Karpas-422 (cell line): ENCODE data around the gene NGFR. TPM values are rescaled to one million over a fixed set of nuclear protein-coding genes. Genes with fewer than 3 reads are reported as not detected.

Source experiments
- DNase-seq: peaks from one replicate; pipeline ENCODE4 v3.0.0-alpha.2; 2015
- H2AFZ ChIP-seq: fragments of 200-600 bp; sonication (generic); 2 replicates; pipeline ENCODE4 v1.6.1; 2014; ENCODE audit warnings: antibody characterized with exemption, low read length, mixed read lengths
- H3K27ac ChIP-seq: fragments of 200-600 bp; sonication (generic); 2 replicates; pipeline ENCODE4 v1.5.1; 2014; ENCODE audit warnings: mild to moderate bottlenecking, low read length, moderate library complexity
- H3K27me3 ChIP-seq: fragments of 200-600 bp; sonication (generic); 2 replicates; pipeline ENCODE4 v1.6.1; 2014; ENCODE audit warnings: low read length, mixed read lengths
- H3K36me3 ChIP-seq: fragments of 200-600 bp; sonication (generic); 2 replicates; pipeline ENCODE4 v1.6.1; 2014; ENCODE audit warnings: low read length, mixed read lengths; ENCODE audit not compliant: insufficient read depth
- H3K4me1 ChIP-seq: fragments of 200-600 bp; sonication (generic); 2 replicates; pipeline ENCODE4 v1.6.1; 2014; ENCODE audit warnings: mild to moderate bottlenecking, low read length, mixed read lengths
- H3K4me2 ChIP-seq: fragments of 200-600 bp; sonication (generic); 2 replicates; pipeline ENCODE4 v1.6.1; 2014; ENCODE audit warnings: low read length, low read depth, mild to moderate bottlenecking; ENCODE audit not compliant: poor library complexity, severe bottlenecking
- H3K4me3 ChIP-seq: fragments of 200-600 bp; sonication (generic); 2 replicates; pipeline ENCODE4 v1.5.1; 2014; ENCODE audit warnings: mild to moderate bottlenecking, antibody characterized with exemption, low read length, mixed read lengths
- H3K79me2 ChIP-seq: fragments of 200-600 bp; sonication (generic); 2 replicates; pipeline ENCODE4 v1.6.1; 2014; ENCODE audit warnings: mild to moderate bottlenecking, low read length, mixed read lengths
- H3K9ac ChIP-seq: fragments of 200-600 bp; sonication (generic); 2 replicates; pipeline ENCODE4 v1.6.0; 2014; ENCODE audit warnings: low read length
- H3K9me2 ChIP-seq: fragments of 200-600 bp; sonication (generic), shearing (Covaris generic); replicated peaks from 2 replicates; pipeline ENCODE4 v1.6.0; 2014; ENCODE audit warnings: mild to moderate bottlenecking, low read length, moderate library complexity; ENCODE audit not compliant: insufficient read depth
- H3K9me3 ChIP-seq: fragments of 300-700, 200-600 bp; sonication (generic); 2 replicates; pipeline ENCODE4 v1.6.1; 2014; ENCODE audit warnings: low read length, mixed read lengths
- H4K20me1 ChIP-seq: fragments of 200-600 bp; sonication (generic); 2 replicates; pipeline ENCODE4 v1.6.1; 2014; ENCODE audit warnings: mild to moderate bottlenecking, antibody characterized with exemption, low read length, low read depth; ENCODE audit not compliant: insufficient read depth
- total RNA-seq: library from RNA; depleted of rRNA; stranded (reverse); fragments of >200 nt; shearing (Covaris generic); gene quantifications from 2 replicates; pipeline ENCODE4 v1.2.3, GENCODE V29; 2014; ENCODE audit warnings: low replicate concordance

Gene NGFR
- total RNA-seq, 1 experiment from 2014 or later: 0.07 TPM

DNA sequence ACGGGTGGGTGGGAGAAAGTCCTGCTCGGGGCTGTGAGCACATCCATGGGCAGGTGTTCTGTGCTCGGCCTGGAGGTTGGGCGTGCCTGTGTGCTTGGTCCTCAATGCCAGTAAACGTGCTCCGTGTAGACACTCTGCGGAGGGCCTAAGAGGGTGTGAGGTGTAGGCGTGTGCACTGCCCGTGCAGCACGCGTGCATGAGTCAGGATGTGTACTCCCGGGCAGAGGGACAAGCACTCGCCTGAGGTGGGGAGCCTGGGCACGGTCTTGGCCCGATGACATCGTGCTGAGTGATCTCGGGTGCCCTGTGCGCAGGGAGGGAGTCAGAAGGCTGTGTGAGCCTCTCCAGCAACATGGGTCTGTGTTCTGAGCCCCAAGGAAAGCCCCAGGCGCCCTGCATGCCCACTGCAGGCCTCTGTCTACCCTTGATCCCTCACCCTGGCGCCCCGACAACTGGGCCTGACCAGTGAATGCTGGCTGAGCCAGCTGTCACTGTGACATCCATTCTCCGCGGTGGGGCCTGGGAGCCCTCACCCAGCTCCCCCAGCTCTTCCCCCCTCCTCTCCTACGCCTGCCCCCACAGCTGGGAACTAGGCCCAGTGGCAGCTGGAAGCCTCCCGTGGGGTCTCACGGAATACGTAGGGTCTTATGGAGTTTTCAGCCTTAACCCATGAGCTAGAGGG is 57.1 kb downstream of the NGFR start:
- Histone ChIP-seq H3K4me1 (peaks cover 4% of the 10 kb centered on the region), H2AFZ (no peak overlapping the region), H3K79me2 (no peaks in the 10 kb centered on the region), H3K9me2 (no peaks in the 10 kb centered on the region), H3K9me3 (no peaks in the 10 kb centered on the region), H3K27me3 (no peaks in the 10 kb centered on the region), H3K4me3 (no peak overlapping the region), H3K9ac (no peak overlapping the region), H3K4me2 (no peak overlapping the region), H3K27ac (no peak overlapping the region), H3K36me3 (no peaks in the 10 kb centered on the region), H4K20me1 (no peaks in the 10 kb centered on the region)
- no peak for DNase-seq

DNA sequence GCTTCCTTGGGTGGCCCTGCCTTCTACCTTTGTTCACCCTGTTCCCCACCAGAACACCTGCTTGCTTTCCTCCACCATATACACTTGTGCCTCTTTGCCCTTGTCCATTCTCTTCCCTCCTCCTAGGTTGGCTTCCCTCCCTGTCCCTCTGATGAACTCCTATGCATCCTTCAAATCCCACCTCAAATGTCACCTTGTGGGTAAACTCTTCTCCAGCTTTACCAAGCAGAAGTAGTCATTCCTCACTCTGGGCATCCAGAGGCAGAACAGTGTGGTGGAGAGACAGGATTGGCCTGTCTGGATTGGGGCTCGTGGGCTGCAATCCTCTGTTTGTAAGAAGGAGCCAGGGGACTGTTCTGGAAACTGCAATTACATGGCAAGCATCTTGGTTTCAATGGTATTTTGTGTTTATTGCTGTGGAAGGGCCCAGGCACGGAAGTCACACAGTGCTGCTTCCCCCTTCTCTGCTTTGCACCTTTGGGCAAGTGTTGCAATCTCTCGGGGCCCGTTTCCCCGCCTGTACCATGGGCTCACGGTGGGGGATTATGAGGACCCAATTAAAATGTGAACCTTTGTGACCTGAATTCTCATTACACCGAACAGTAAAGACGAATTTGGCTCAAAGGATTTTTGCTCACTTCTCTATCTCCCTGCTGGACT is 58.7 kb downstream of the NGFR start:
- DNase-seq: no peak
- no peaks in the 10 kb centered on the region for H3K9me3 ChIP-seq

DNA sequence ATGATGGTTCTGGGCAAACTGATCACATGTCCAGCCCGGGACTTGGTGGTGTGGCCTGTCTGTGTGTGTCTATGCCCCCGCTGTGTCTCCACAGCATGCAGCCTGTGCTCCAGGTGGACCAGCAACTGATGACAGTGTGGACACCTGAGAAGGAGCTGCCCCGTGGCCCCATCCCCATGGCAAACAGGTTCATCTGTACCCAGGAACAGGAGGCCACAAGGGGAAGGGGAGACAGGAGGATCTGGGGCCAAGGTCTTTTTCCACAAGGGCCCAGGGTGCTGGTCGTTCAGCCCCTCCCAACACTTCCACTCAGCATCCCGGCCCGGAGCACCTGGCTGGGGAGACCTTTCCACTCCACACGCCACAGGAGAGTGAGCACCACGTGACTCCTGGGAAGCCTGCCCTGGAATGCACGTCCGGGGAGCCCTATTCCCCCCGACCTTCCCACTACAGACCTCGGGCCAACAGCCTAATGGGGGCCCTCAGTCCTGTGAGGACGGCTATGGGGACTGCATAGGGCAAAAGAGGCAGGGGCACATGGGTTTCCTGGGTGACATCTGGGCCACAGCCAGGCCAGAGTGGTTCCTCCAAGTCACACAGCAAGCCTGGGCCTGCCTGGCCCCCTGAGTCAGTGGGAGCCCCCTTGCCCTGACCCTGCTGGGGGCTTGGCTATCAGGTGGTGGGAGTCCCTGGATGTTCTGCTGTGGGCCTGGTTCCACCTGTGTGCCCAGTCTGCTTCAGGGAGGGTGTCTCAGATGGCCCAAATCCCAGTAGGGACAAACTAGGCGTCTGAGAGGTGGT is 59.8 kb downstream of the NGFR start:
- H3K36me3 ChIP-seq: no peaks in the 10 kb centered on the region
- H4K20me1 ChIP-seq: no peaks in the 10 kb centered on the region
- no peak for DNase-seq
- H3K9ac ChIP-seq: no peak overlapping the region
- H3K9me3 ChIP-seq: no peaks in the 10 kb centered on the region
- H3K27me3 ChIP-seq: no peaks in the 10 kb centered on the region
- H3K27ac ChIP-seq: no peak overlapping the region
- H3K4me1 ChIP-seq: peaks cover 4% of the 10 kb centered on the region
- no peaks in the 10 kb centered on the region for H3K79me2 ChIP-seq
- H2AFZ ChIP-seq: no peak overlapping the region
- H3K4me3 ChIP-seq: no peak overlapping the region
- no peaks in the 10 kb centered on the region for H3K9me2 ChIP-seq
- H3K4me2 ChIP-seq: no peak overlapping the region

More for the DNA sequence above, 58.7 kb downstream of the NGFR start:
- H3K79me2 ChIP-seq: no peaks in the 10 kb centered on the region
- H3K4me1 ChIP-seq: peaks cover 4% of the 10 kb centered on the region
- no peak overlapping the region for H3K4me2 ChIP-seq
- H3K27me3 ChIP-seq: no peaks in the 10 kb centered on the region
- H3K27ac ChIP-seq: no peak overlapping the region
- no peak overlapping the region for H3K4me3 ChIP-seq
- H2AFZ ChIP-seq: no peak overlapping the region
- no peaks in the 10 kb centered on the region for H3K9me2 ChIP-seq
- H4K20me1 ChIP-seq: no peaks in the 10 kb centered on the region
- no peaks in the 10 kb centered on the region for H3K36me3 ChIP-seq
- H3K9ac ChIP-seq: no peak overlapping the region

DNA sequence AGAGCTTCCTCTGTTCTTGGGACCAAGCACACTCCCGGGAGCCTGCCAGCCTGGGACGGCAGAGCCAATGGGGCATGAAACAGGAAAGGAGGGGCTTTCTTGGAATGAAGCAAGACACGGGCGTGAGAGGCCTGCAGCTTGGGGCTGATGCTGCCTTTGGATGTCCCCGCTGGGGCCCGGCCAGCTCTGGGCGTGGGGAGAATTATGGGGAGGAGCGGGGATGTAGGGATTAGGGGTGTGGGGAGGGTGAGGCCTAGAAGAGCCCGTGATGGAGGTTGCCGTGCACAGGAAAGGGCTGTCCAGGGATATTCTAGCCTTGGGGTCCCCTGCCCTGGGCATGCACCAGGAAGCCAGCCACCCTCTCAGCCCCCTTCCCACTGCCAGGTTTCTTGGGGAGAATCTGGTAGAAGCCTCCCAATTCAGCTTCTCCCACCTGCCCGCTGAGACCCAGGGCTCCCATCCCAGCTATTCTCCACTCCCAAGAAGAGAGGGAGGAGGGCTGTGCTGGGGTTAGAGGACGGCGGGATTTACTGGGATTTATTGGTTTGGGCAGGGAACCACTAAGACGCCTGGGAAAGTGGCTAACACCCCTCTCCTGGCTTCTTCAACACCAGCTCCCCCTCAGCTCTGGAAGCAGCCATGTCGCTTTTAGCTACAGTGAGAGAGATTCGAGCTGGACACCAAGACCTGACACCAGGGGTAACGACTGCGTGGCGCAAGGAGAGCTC is 60.6 kb downstream of the NGFR start:
- Histone ChIP-seq H3K27me3 (no peaks in the 10 kb centered on the region), H3K4me3 (no peak overlapping the region), H3K9me3 (no peaks in the 10 kb centered on the region), H4K20me1 (no peaks in the 10 kb centered on the region), H3K4me2 (peak overlapping the region; percentile 56), H3K79me2 (no peaks in the 10 kb centered on the region), H2AFZ (peak overlapping the region; percentile 95), H3K9me2 (no peaks in the 10 kb centered on the region), H3K9ac (peak overlapping the region; percentile 60), H3K27ac (no peak overlapping the region), H3K36me3 (no peaks in the 10 kb centered on the region), H3K4me1 (peaks cover 4% of the 10 kb centered on the region)
- DNase-seq: no peak

DNA sequence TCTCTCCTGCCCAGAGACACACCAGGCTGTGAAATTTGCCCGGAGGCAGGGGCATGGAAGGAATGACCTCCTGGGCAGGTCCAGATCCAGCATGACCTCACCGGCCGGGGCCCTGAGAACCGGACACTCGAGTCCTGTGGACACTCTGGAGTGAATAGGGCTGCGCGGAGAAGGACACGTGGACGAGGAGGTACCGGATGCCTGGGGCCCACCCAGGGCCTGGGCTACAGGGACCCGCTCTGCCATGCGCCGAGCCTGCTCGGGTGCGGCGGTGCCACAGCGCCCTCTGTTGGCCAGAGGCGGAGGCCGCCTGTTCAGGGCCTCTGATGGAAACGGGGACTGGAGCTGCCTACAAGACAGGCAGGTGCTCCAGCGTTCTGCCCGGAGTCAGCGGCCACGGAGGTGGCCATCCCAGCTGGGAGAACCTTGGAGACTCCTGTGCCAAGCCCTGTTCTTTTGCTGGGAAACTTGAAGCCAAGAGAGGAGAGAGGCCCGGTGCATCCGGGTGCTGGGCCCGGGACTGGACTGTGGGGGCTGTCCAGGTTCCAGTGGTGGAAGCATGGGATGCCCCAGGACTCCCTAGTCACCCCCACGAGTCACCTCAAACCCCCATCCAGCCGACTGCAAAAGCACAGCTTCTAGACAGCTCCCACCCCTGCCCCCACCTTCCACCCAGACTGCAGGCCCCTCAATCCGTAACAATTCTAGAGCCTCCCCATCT is 61.3 kb downstream of the NGFR start:
- Histone ChIP-seq H3K36me3 (no peaks in the 10 kb centered on the region), H3K4me1 (peaks cover 4% of the 10 kb centered on the region), H3K27ac (no peak overlapping the region), H2AFZ (peak overlapping the region; percentile 95), H3K4me2 (peak overlapping the region; percentile 56), H4K20me1 (no peaks in the 10 kb centered on the region), H3K9ac (peak overlapping the region; percentile 60), H3K4me3 (no peak overlapping the region), H3K79me2 (no peaks in the 10 kb centered on the region), H3K9me2 (no peaks in the 10 kb centered on the region), H3K9me3 (no peaks in the 10 kb centered on the region), H3K27me3 (no peaks in the 10 kb centered on the region)
- peak; percentile 93 for DNase-seq

DNA sequence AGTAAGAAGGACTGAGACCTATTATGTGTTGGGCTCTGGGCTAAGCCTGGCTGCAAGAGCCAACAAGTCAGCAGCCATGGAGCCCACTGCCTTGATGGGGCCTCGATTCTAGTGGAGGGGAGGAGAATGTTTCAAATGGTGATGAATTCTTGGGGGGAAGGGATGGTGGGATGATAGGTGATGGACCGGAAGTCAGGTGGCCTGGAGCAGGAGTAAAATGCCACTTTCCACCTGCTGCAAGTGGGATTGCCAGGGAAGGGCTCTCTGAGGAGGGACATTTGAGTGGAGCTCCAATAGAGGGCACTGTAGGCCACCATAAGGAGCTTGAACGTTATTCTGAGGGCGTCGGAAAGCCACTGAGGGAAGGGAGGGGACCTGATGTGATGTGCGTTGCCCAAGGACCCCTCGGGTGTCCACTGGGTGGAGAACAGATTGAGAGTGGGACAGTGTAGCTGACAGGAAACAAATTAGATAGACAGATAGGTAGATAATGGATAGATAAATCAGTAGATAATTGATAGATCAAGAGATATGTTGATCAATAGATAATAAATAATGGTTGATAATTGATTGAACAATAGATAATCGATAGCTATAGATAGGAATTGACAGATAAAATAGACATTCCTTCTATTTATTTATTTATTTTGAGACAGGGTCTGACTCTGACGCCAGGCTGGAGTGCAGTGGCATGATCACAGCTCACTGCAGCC is 62.4 kb downstream of the NGFR start:
- H3K4me1 ChIP-seq: peaks cover 4% of the 10 kb centered on the region
- no peak overlapping the region for H2AFZ ChIP-seq
- no peaks in the 10 kb centered on the region for H3K9me2 ChIP-seq
- H3K9me3 ChIP-seq: no peaks in the 10 kb centered on the region
- H3K36me3 ChIP-seq: no peaks in the 10 kb centered on the region
- H3K4me3 ChIP-seq: no peak overlapping the region
- no peak overlapping the region for H3K4me2 ChIP-seq
- peak; percentile 78 for DNase-seq
- H3K27ac ChIP-seq: no peak overlapping the region
- H3K9ac ChIP-seq: no peak overlapping the region
- no peaks in the 10 kb centered on the region for H3K79me2 ChIP-seq
- no peaks in the 10 kb centered on the region for H4K20me1 ChIP-seq
- no peaks in the 10 kb centered on the region for H3K27me3 ChIP-seq
